MG63 (cell line): ENCODE results near the gene SAMD8. TPM values are rescaled to one million over a fixed set of nuclear protein-coding genes. Genes with fewer than 3 reads are reported as not detected.
A peak's percentile ranks its signal among the peaks of the same experiment; 100 is the strongest.
"Not testable (repeated sequence)": the region's sequence is repeated elsewhere in the genome, so short reads cannot be mapped to it uniquely, and the experiment has no call there.

Experiments used
- DNase-seq: peaks from one replicate; pipeline ENCODE4 v3.0.0-alpha.2; 2020
- H3K27me3 ChIP-seq: fragments of 250-450 bp; sonication (Bioruptor Pico); 2 replicates; pipeline ENCODE4 v1.5.1; 2020; ENCODE audit warnings: mild to moderate bottlenecking, moderate library complexity
- H3K36me3 ChIP-seq: fragments of 250-450 bp; sonication (Bioruptor Pico); 2 replicates; pipeline ENCODE4 v1.5.1; 2020; ENCODE audit warnings: mild to moderate bottlenecking, moderate library complexity
- H3K4me3 ChIP-seq: fragments of 250-450 bp; sonication (Bioruptor Pico); 2 replicates; pipeline ENCODE4 v1.5.1; 2020; ENCODE audit warnings: mild to moderate bottlenecking, moderate library complexity
- H3K9me3 ChIP-seq: fragments of 250-450 bp; sonication (Bioruptor Pico); 2 replicates; pipeline ENCODE4 v1.5.1; 2020; ENCODE audit warnings: mild to moderate bottlenecking, moderate library complexity
- total RNA-seq: library from RNA; depleted of rRNA; stranded (reverse); fragments of >200 nt; shearing (Covaris generic); gene quantifications from 2 replicates; pipeline ENCODE4 v1.2.3, GENCODE V29; 2014; ENCODE audit warnings: low replicate concordance; rRNA removed

SAMD8 gene
- total RNA-seq, 1 experiment from 2014 or later, result 6.9 TPM

DNA sequence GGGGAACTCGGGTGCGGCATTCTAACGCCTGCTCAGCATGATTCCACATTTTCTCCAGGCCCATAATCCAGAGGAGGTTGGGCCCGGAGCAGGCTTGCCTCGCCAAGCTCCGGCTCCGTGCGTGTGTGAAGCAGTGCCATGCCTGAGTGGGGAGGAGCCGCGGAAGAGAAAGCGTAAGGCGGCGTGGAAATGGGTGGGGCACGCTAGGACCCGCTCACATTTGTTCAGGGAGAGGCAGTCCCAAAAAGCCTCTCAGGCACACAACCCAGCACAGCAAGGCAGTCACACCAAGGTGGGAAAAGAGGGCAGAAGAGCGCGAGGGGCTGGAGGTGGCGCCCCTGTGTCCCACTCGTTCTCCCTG is 98.4 kb downstream of the SAMD8 start:
- H3K9me3 ChIP-seq, result no peaks in the 10 kb centered on the region
- peak; percentile 86 for DNase-seq
- no peaks in the 10 kb centered on the region for H3K27me3 ChIP-seq
- H3K4me3 ChIP-seq, result peak overlapping the region; percentile 98
- H3K36me3 ChIP-seq, result peaks cover 40% of the 10 kb centered on the region

DNA sequence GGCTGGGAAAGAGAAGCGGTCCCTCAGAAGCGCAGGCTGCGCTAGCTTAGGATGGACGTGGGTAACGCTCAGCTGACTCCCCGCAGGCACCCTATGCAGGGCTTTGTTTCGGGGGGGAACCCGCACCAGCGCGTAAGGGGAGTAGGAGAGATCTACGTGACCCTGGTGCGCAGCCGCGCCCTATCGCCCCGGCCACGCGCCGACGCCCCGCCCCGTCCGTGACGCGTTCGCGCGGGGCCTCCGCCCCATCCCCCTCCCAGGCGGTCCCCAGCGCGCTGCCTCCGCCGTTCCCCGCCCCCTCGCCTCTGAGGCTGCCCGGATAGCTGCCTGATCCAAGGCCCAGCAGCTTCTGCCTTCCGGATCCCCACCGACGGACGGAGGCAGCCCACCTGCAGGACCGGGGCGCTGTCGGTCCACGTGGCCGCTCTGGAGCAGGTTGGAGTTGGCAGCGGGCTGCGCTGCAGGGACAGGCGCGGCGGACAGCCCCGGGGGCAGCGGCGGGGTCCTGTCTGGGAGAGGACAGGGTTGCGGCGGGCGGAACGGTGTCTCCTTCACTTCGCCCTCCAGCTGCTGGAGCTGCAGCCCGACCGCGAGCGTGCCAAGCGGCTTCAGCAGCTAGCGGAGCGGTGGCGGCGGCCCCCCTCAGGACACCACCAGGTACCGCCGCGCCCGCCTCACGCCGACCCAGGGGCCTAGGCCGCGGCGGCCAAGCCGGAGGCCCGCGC is 99.0 kb downstream of the SAMD8 start, which contains the start of gene VDAC2:
VDAC2 (plus strand) TSS at position 515 of the 725 bp plus-strand sequence. CDS start 363 bp downstream, outside the sequence.
- peak; percentile 89 for DNase-seq
- Histone ChIP-seq H3K9me3 (no peaks in the 10 kb centered on the region), H3K36me3 (peaks cover 46% of the 10 kb centered on the region), H3K4me3 (peak within 1 kb of the TSS; percentile 98), H3K27me3 (no peaks in the 10 kb centered on the region)

DNA sequence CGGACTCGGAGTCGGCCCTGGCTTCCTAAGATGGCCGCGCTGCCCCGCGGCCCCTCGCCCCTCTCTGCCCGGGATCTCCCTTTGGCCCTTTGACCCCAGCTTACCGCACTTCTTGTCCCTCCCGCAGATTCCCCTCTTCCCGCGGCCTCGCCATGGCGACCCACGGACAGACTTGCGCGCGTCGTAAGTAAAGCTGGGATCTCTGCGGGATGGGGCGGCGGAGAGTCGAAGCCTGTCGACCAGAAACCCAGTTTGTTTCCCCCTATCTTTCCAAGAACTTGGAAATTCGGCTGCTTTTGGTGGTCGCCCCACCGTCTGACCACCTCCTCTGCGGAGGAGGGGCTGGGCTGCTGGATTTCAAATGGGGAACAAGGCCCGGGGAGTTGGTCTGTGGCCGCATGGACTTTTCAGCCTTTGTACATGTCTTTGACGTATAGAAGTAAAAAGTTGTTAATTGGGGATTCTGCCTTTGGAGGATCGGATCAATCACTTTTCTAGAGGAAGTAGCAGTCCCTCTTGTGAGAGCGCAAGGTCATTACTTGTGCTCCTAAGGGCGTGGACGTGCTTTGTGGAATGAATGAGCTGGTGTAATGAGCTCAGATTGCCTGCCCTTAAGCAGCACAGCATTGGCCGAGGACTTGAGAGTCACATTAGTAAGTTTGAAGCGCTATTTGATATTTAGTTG is 99.7 kb downstream of the SAMD8 start:
- Histone ChIP-seq H3K4me3 (peak overlapping the region; percentile 98), H3K36me3 (peaks cover 53% of the 10 kb centered on the region), H3K27me3 (no peaks in the 10 kb centered on the region), H3K9me3 (no peaks in the 10 kb centered on the region)
- DNase-seq, result peak; percentile 50

DNA sequence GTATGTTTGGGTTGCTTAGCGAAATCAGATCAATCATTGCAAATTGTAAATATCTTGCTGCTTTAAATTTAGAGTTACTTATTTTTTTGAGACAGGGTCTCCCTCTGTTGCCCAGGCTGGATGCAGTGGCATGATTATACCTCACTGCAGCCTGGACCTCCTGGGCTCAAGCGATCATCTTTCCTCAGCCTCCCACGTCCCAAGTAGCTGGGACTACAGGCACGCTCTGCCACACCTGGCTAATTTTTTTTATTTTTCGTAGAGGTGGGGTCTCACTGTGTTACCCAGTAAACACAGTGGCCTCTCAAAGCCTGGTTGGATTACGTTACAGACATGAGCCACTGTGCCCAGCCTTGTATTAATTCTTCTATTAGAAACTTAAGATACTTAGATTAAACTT is 100.9 kb downstream of the SAMD8 start:
- Histone ChIP-seq H3K36me3 (peaks cover 65% of the 10 kb centered on the region), H3K4me3 (peak overlapping the region; percentile 98), H3K9me3 (no peaks in the 10 kb centered on the region), H3K27me3 (no peaks in the 10 kb centered on the region)
- DNase-seq, result no peak

DNA sequence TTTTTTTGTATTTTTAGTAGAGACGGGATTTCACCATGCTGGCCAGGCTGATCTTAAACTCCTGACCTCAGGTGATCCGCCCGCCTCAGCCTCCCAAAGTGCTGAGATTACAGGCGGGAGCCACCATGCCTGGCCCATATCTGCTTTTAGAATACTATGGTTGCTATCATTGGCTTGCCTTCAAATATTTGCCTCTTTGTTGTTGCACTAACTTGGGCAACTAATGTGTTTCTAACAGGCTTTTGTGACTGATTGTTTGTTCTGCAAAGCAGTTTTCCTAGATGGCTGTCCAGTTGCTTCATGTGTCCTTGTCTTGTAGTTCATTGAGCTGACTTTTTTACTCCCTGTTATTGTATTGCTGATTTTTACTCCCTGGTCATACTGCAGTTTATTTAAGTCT is 108.8 kb downstream of the SAMD8 start:
- Histone ChIP-seq H3K4me3 (no peak overlapping the region), H3K9me3 (no peaks in the 10 kb centered on the region), H3K36me3 (peaks cover 98% of the 10 kb centered on the region), H3K27me3 (no peaks in the 10 kb centered on the region)
- no peak for DNase-seq

DNA sequence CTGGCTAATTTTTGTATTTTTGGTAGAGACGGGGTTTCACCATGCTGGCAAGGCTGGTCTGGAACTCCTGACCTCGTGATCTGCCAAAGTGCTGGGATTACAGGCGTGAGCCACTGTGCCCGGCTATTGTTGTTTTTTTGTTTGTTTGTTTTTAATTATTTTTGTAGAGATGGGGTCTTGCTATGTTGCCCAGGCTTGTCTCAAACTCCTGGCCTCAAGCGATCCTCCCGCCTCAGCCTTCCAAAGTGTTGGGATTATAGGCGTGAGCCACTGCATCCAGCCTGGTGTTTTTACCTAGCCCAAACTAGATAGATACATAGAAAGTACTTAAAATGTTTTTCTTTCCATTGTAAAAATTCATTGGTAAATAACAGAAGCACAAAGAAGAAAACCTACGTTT is 110.0 kb downstream of the SAMD8 start:
- H3K27me3 ChIP-seq, H3K4me3 ChIP-seq, H3K9me3 ChIP-seq, DNase-seq: not testable (repeated sequence)
- H3K36me3 ChIP-seq, result peaks cover 95% of the 10 kb centered on the region

DNA sequence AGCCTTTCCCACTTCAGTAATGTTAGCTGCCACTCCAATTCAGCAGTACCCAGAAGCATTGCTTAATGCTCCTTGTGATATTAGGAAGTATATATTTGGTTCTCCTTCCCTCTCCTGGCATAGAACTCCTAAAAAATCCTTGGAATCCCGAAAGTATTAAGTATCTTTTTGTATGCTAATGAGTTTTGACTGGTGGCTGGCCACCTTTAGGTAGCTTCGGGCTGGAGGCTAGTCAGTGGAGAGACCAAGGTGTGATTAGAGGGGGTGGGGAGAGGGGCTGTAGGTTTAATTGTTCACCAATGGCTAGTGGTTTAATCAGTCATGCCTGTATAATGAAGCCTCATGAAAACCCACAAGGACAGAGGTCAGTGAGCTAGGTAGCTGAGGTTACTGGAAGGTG is 112.1 kb downstream of the SAMD8 start:
- H3K36me3 ChIP-seq, result peaks cover 96% of the 10 kb centered on the region
- H3K27me3 ChIP-seq, result no peaks in the 10 kb centered on the region

DNA sequence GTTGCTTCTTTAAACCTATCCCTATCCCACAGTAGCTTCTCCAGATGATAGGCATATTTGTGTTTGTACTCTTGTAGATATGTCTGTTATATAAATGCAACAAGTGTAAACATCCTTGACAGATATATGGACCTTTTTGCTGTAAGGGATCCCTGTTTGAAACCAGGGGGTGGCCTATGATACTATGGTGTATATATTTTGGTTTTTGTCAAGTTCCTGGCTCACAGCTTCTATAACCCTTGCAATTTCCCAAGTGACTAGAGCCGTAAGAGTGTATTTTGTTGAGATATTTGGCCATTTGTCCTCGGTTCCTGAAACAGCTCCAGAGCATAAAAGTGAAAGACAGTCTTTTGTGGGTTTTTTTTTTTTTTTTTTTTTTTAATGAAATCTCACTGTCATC is 114.6 kb downstream of the SAMD8 start:
- H3K36me3 ChIP-seq, result peaks cover 96% of the 10 kb centered on the region
- no peak overlapping the region for H3K4me3 ChIP-seq
- DNase-seq, result no peak
- no peaks in the 10 kb centered on the region for H3K9me3 ChIP-seq
- no peaks in the 10 kb centered on the region for H3K27me3 ChIP-seq

More for the DNA sequence above, 112.1 kb downstream of the SAMD8 start:
- no peak for DNase-seq
- no peaks in the 10 kb centered on the region for H3K9me3 ChIP-seq
- H3K4me3 ChIP-seq, result no peak overlapping the region

DNA sequence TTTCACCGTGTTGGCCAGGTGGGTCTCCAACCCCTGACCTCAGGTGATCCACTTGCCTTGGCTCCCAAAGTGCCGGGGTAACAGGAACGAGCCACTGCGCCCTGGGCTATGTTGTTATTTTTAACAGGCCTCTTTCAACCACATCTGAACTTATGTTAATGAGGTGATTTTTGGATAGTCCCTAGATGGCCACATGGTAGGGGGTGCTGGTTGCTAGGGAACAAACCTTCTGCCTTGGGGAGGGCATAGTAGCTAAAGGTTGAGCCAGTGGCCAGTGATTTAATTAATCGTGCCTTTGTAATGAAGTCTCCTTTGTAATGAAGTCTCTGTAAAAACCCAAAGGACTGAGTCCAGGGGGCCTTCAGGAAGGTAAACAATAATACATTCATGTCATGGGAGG is 115.2 kb downstream of the SAMD8 start:
- no peaks in the 10 kb centered on the region for H3K27me3 ChIP-seq
- no peak overlapping the region for H3K4me3 ChIP-seq
- peaks cover 96% of the 10 kb centered on the region for H3K36me3 ChIP-seq
- no peak for DNase-seq
- no peaks in the 10 kb centered on the region for H3K9me3 ChIP-seq

DNA sequence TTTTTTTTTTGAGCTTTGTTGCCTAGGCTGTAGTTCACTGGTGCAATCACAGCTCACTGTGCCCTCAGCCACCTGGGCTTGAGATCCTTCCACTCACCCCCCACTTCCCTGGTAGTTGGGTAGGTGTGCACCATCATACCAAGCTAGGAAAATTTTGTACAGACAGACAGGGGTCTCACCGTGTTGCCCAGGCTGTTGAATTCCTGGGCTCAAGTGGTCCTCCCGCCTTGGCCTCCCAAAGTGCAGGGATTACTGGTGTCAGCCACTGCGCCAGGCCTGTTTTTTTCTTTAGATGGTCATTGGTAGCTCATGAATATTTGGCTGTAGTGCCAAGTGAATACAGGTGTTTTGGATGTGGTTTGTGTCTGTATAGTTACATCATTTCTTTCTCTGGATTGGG is 116.8 kb downstream of the SAMD8 start:
- Histone ChIP-seq H3K36me3 (peaks cover 92% of the 10 kb centered on the region), H3K9me3 (no peaks in the 10 kb centered on the region), H3K4me3 (no peak overlapping the region), H3K27me3 (no peaks in the 10 kb centered on the region)
- DNase-seq, result no peak

DNA sequence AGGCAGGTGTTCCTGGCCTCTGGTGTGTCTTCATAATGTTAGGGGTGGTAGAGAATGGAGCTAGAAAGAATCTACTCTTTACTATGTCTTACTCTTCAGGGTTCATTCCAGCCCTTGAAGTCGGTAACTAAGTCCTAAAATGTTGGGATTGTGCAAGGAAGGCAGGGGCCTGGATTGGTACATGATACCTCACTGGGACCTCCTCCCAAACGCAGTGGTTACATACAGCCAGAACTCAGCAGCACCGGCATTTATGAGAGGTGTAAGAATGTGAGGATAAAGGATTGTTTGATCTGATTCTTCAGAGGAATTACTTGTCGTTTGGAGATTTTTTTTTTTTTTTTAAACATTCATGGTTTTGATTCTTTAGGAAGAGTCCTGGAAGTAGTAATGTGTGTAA is 117.4 kb downstream of the SAMD8 start:
- Histone ChIP-seq H3K27me3 (no peaks in the 10 kb centered on the region), H3K4me3 (no peak overlapping the region), H3K9me3 (no peaks in the 10 kb centered on the region), H3K36me3 (peaks cover 86% of the 10 kb centered on the region)
- DNase-seq, result no peak

DNA sequence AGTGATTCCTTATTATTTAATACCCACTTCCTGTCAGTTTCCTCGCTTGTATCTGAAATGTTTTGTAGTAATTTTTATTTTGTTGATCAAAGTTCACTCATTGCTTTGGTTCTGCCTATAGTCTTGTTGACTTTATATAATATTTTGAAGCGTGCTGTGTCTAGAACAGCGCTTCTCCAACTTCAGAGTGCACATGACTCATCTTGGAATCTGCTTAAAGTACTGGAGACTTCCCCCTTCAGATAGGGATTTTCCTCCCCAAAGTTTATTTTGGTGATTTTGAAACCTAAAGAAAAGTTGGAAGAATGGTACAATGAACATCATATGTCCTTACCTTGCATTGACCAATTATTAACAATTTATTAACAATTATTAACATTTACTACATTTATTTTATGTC is 118.5 kb downstream of the SAMD8 start:
- H3K36me3 ChIP-seq, result peaks cover 75% of the 10 kb centered on the region
- H3K4me3 ChIP-seq, result no peak overlapping the region
- DNase-seq, result no peak
- H3K9me3 ChIP-seq, result no peaks in the 10 kb centered on the region
- no peaks in the 10 kb centered on the region for H3K27me3 ChIP-seq

DNA sequence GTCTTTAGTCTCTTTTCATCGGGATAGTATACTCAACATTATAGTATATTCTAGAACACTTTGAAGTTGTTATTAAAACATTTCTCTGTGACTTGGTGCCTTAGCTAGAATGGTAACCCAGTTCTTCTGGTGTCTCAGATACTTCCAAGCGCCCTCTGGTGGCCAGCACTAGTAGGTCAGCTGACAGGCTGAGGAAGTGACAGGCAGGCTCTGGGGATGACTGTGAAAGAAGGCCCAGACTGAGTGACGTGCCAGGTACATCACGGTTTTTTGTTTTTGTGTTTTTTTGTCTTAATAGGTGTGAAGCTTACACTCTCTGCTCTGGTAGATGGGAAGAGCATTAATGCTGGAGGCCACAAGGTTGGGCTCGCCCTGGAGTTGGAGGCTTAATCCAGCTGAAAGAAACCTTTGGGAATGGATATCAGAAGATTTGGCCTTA is 119.2 kb downstream of the SAMD8 start:
- Histone ChIP-seq H3K27me3 (no peaks in the 10 kb centered on the region), H3K36me3 (peaks cover 70% of the 10 kb centered on the region), H3K4me3 (no peak overlapping the region), H3K9me3 (no peaks in the 10 kb centered on the region)
- peak; percentile 82 for DNase-seq

Other genes starting within 250 kb of the SAMD8 start
- gene VDAC2, start 99.1 kb downstream of the SAMD8 start, total RNA-seq, result 200 and 236 TPM in 2 replicates
- gene COMTD1, start 124.3 kb downstream of the SAMD8 start, total RNA-seq, result 18.1 and 33.0 TPM in 2 replicates